ENCODE results near the gene SERP2. TPM values are rescaled to one million over a fixed set of nuclear protein-coding genes. Genes with fewer than 3 reads are reported as not detected.

The SERP2 gene
- total RNA-seq, 1 donor from 2014 or later: 2.4 TPM

GRCh38 chr13:44379885-44380284 lies 6.3 kb downstream of the SERP2 start:
- peaks cover 2% of the 10 kb centered on the region for H3K9me3 Mint-ChIP-seq (ENCODE audit: unreplicated experiment)
- peak overlapping the region; percentile 3 for H3K4me2 ChIP-seq (ENCODE audit: low read length)

GRCh38 chr13:44380404-44381165 lies 7.0 kb downstream of the SERP2 start:
- peaks cover 2% of the 10 kb centered on the region for H3K9me3 Mint-ChIP-seq (ENCODE audit: unreplicated experiment)
- Histone ChIP-seq H3K4me3 (ENCODE audit: insufficient read depth, low read depth, low read length) (no peak overlapping the region), H3K9me3 (ENCODE audit: insufficient read depth, low read depth, low read length) (no peaks in the 10 kb centered on the region), H3K79me2 (ENCODE audit: insufficient read depth, low read length) (no peaks in the 10 kb centered on the region), H3K4me2 (ENCODE audit: low read length) (peak overlapping the region; percentile 3), H3K27me3 (ENCODE audit: insufficient read depth, low read length) (no peaks in the 10 kb centered on the region), H3K9ac (ENCODE audit: low read length) (no peak overlapping the region), H2AFZ (ENCODE audit: low read depth, low read length) (no peak overlapping the region), H3K4me1 (ENCODE audit: insufficient read depth, low read length) (peaks cover 12% of the 10 kb centered on the region), H3K27ac (ENCODE audit: low read depth, low read length) (no peak overlapping the region), H4K20me1 (ENCODE audit: insufficient read depth, low read length) (no peaks in the 10 kb centered on the region), H3K36me3 (ENCODE audit: insufficient read depth, low read length) (no peaks in the 10 kb centered on the region)
- H3K27ac Mint-ChIP-seq (ENCODE audit: unreplicated experiment): no peak overlapping the region
- H3K4me3 Mint-ChIP-seq (ENCODE audit: unreplicated experiment): no peak overlapping the region
- FAIRE-seq (peak; percentile 88), DNase-seq (ENCODE audit: low read depth) (peak; percentile 58)
- no peaks in the 10 kb centered on the region for H3K27me3 Mint-ChIP-seq (ENCODE audit: low read depth, unreplicated experiment)
- H3K4me1 Mint-ChIP-seq (ENCODE audit: low read depth, unreplicated experiment): peaks cover 7% of the 10 kb centered on the region
- H3K36me3 Mint-ChIP-seq (ENCODE audit: low read depth, unreplicated experiment): no peaks in the 10 kb centered on the region
- no peak for TF ChIP-seq EZH2 (IDR thresholded peaks at IDR 0.05; ENCODE audit: insufficient read depth, low read length)

More at GRCh38 chr13:44379885-44380284, 6.3 kb downstream of the SERP2 start:
- no peaks in the 10 kb centered on the region for H3K27me3 Mint-ChIP-seq (ENCODE audit: low read depth, unreplicated experiment)
- no peaks in the 10 kb centered on the region for H4K20me1 ChIP-seq (ENCODE audit: insufficient read depth, low read length)
- H3K27ac ChIP-seq (ENCODE audit: low read depth, low read length): no peak overlapping the region
- H3K4me3 Mint-ChIP-seq (ENCODE audit: unreplicated experiment): no peak overlapping the region
- no peaks in the 10 kb centered on the region for H3K27me3 ChIP-seq (ENCODE audit: insufficient read depth, low read length)
- no peak for DNase-seq (ENCODE audit: low read depth)
- H3K9ac ChIP-seq (ENCODE audit: low read length): no peak overlapping the region
- H3K4me1 Mint-ChIP-seq (ENCODE audit: low read depth, unreplicated experiment): peaks cover 7% of the 10 kb centered on the region
- H3K36me3 Mint-ChIP-seq (ENCODE audit: low read depth, unreplicated experiment): no peaks in the 10 kb centered on the region
- no peak for TF ChIP-seq EZH2 (IDR thresholded peaks at IDR 0.05; ENCODE audit: insufficient read depth, low read length)
- no peak for TF ChIP-seq CTCF (IDR thresholded peaks at IDR 0.05; ENCODE audit: insufficient read depth, low read depth, low read length)
- H3K9me3 ChIP-seq (ENCODE audit: insufficient read depth, low read depth, low read length): no peaks in the 10 kb centered on the region
- H3K27ac Mint-ChIP-seq (ENCODE audit: unreplicated experiment): no peak overlapping the region
- no peak for FAIRE-seq
- no peaks in the 10 kb centered on the region for H3K79me2 ChIP-seq (ENCODE audit: insufficient read depth, low read length)
- peaks cover 12% of the 10 kb centered on the region for H3K4me1 ChIP-seq (ENCODE audit: insufficient read depth, low read length)
- H3K36me3 ChIP-seq (ENCODE audit: insufficient read depth, low read length): no peaks in the 10 kb centered on the region
- no peak overlapping the region for H2AFZ ChIP-seq (ENCODE audit: low read depth, low read length)
- no peak overlapping the region for H3K4me3 ChIP-seq (ENCODE audit: insufficient read depth, low read depth, low read length)

GRCh38 chr13:44382635-44383145 lies 9.1 kb downstream of the SERP2 start:
- no peak overlapping the region for H3K27ac Mint-ChIP-seq (ENCODE audit: unreplicated experiment)
- FAIRE-seq (no peak), DNase-seq (ENCODE audit: low read depth) (no peak)
- H3K9me3 ChIP-seq (ENCODE audit: insufficient read depth, low read depth, low read length): no peaks in the 10 kb centered on the region
- H3K79me2 ChIP-seq (ENCODE audit: insufficient read depth, low read length): no peaks in the 10 kb centered on the region
- TF ChIP-seq CTCF (IDR thresholded peaks at IDR 0.05; ENCODE audit: insufficient read depth, low read depth, low read length): no peak
- TF ChIP-seq EZH2 (IDR thresholded peaks at IDR 0.05; ENCODE audit: insufficient read depth, low read length): no peak
- H3K4me2 ChIP-seq (ENCODE audit: low read length): no peak overlapping the region
- H3K36me3 Mint-ChIP-seq (ENCODE audit: low read depth, unreplicated experiment): no peaks in the 10 kb centered on the region
- peaks cover 2% of the 10 kb centered on the region for H3K9me3 Mint-ChIP-seq (ENCODE audit: unreplicated experiment)
- H3K4me1 ChIP-seq (ENCODE audit: insufficient read depth, low read length): peaks cover 12% of the 10 kb centered on the region
- peaks cover 16% of the 10 kb centered on the region for H3K4me1 Mint-ChIP-seq (ENCODE audit: low read depth, unreplicated experiment)
- no peak overlapping the region for H3K4me3 Mint-ChIP-seq (ENCODE audit: unreplicated experiment)
- no peaks in the 10 kb centered on the region for H4K20me1 ChIP-seq (ENCODE audit: insufficient read depth, low read length)
- H3K4me3 ChIP-seq (ENCODE audit: insufficient read depth, low read depth, low read length): no peak overlapping the region
- no peaks in the 10 kb centered on the region for H3K27me3 Mint-ChIP-seq (ENCODE audit: low read depth, unreplicated experiment)
- no peaks in the 10 kb centered on the region for H3K27me3 ChIP-seq (ENCODE audit: insufficient read depth, low read length)
- H2AFZ ChIP-seq (ENCODE audit: low read depth, low read length): no peak overlapping the region
- no peaks in the 10 kb centered on the region for H3K36me3 ChIP-seq (ENCODE audit: insufficient read depth, low read length)
- no peak overlapping the region for H3K9ac ChIP-seq (ENCODE audit: low read length)
- no peak overlapping the region for H3K27ac ChIP-seq (ENCODE audit: low read depth, low read length)
